GM18519 (cell line): ENCODE results near the gene NRG2.

Experiments
- ATAC-seq: cut with Tn5 transposase; IDR thresholded peaks from one replicate; pipeline ENCODE4 v1.9.1; 2021; ENCODE audit warnings: mild to moderate bottlenecking, moderate library complexity; ENCODE audit not compliant: unreplicated experiment, low FRiP score

Gene NRG2

DNA sequence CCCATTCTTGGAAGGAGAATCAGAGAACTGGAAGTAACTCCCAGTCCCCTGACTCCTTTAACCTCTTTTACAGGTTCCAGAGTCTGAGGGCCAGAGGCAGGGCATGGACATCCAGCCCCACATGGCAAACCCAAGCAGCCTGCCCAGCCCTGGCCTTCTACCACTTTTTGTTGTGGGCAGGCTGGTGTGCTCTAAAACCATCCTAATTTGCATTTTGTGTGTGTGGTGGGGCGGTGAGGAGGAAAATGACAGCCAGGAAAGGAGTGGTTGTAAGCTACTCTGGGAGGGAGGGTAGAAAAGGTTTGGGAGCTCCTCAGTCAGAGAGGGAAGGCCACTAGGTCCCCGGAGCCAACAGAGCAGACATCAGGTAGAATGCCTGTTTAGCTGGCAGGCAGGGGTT lies 156.9 kb downstream of the NRG2 start:
- ATAC-seq: no peak

DNA sequence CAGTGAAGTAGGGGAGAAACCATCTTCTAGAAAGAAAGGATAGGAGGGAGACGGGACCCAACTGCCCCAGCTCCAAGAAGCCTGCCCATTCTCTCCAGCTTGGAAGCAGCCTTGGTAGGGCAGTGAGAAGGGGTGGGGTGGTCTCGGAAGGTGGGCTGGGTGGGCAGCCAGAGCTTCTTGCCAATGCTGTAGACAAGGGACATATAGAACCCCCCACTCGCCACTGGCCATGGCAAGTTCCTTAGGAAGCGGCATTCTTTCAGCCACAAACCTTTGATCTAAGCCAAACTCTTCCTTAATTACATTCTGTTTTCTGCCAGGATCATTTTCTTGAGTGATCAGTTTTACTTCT lies 157.3 kb downstream of the NRG2 start:
- no peak for ATAC-seq

GRCh38 chr5:139885172-139885856 lies 157.8 kb downstream of the NRG2 start:
- no peak for ATAC-seq

- no peak for ATAC-seq
These were observed 158.4 kb downstream of the NRG2 start for GRCh38 chr5:139884734-139885133.

DNA sequence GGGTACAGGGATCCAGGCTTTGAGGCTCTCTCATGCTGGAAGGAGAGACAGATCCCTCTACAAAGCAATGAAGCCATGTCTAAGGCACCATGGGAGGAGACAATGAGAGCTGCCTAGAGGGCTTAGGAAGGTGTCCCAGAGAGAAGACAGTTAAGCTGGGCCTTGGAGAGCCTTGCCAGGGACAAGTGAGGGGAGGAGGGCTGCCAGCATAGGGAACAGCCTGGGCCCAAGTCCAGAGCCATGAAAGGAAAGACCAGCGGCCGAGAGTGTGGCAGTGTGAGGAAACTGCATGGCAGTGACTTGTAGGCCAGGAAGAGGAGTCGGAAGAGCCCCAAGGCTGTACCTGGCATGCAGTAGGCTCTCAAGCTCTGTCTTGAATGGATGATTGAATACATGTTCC lies 159.0 kb downstream of the NRG2 start:
- ATAC-seq: no peak

GRCh38 chr5:139882961-139883539 lies 160.0 kb downstream of the NRG2 start:
- ATAC-seq: no peak

- ATAC-seq: no peak
These were observed 160.8 kb downstream of the NRG2 start for GRCh38 chr5:139882316-139882715.

DNA sequence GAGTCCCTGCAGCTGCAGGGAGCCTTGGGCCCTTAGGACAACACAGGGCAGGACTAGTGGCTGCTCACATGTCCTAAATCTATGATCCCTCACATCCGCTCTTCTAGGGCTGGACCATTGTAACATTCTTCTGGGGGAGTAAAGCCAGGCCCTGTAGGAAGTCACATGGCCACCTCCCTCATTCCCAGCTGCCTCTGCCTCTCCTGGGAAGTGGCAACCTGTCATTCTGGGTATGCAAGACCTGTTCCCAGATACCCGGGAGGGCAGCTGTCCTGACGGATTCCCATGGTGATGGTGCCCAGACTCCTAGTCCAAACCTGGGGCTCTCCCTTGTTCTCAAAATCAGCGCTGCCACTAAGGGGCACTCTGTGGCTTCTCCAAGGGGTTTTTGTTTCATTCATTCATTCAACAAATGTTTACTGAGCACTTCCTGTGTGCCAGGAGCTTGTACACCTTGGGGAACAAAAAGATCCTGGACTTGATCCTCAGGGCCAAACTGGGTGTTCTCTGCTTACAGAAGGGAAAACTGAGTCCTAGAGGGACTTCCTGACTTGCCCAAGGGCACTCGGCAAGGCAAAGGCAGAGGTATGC lies 161.9 kb downstream of the NRG2 start:
- ATAC-seq: no peak

DNA sequence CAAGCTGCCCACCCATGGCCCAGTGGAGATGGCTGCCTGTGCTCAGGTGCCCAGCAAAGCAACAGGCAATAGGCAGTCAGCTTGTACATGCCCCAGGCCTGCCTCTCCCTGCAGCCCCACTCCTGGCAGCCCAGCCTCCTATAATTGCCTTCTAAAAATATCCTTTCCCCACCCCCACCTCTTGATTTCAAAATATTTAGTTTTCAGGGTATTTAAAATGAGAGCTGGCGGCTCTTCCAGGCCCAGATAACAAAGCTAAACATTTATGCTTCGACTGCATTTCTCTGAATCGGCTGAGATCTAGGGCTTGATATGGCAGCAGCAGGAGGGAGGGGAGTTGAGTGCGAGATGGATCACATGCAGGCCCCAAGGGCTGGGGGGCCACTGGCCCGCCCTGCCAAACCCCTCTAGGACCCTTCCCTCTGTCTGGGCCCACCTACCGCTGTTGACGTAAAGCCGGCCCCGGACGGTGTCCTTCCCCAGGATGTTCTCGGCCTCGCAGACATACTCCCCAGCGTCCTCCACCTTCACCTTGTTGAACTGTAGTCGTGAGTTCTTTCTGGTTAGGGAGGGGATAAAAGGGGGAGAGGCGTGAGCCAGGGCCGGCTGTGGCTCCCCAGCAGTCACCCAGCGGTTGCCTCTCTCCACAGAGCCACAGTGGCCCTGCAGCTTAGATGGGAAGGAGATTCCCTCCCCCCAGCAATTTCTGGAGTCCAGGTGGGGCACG lies 162.5 kb downstream of the NRG2 start:
- ATAC-seq: no peak

DNA sequence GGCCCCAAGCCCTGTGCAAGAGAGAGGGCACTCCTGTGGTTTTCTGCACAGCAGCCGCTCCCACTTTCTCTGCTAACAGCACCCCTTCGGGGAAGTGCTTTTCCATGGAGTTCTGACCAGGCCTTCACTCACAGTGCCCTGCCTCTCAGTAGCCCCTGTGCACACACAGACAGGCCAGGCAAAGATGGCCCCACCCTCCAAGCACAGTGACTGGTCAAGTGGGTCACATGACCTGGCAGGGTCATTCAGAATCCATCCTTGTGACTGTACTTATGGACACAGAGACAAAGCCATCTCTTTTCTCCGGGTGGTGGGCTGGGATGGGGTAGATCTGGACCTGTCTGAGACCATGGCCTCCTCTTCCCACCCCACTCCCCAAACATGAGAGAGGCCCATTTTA lies 165.0 kb downstream of the NRG2 start:
- ATAC-seq: no peak

DNA sequence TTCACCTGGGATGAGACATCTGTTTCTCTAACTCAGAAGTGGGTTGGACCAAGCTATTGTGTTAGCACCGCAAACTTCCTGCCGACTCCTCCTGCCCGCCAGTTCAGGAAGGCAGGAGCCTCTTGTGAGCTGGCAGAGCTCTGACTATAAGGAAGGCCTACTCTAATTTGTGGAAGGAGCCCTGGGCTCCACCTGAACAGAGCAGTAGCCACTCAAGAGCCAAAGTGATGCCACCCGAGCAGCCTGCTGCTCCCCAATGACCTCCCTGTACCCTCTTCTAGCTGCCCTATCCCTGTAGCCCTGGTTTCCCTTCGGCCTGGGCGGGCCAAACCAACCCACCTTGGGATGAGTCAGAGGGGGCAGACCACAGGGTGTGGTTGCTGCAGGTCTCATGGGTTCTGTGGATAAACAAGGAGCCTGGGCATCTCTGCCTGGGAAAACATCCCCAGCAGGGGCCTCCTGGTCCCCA lies 165.9 kb downstream of the NRG2 start:
- ATAC-seq: no peak

- no peak for ATAC-seq
These were observed 167.1 kb downstream of the NRG2 start for GRCh38 chr5:139875957-139876356.

DNA sequence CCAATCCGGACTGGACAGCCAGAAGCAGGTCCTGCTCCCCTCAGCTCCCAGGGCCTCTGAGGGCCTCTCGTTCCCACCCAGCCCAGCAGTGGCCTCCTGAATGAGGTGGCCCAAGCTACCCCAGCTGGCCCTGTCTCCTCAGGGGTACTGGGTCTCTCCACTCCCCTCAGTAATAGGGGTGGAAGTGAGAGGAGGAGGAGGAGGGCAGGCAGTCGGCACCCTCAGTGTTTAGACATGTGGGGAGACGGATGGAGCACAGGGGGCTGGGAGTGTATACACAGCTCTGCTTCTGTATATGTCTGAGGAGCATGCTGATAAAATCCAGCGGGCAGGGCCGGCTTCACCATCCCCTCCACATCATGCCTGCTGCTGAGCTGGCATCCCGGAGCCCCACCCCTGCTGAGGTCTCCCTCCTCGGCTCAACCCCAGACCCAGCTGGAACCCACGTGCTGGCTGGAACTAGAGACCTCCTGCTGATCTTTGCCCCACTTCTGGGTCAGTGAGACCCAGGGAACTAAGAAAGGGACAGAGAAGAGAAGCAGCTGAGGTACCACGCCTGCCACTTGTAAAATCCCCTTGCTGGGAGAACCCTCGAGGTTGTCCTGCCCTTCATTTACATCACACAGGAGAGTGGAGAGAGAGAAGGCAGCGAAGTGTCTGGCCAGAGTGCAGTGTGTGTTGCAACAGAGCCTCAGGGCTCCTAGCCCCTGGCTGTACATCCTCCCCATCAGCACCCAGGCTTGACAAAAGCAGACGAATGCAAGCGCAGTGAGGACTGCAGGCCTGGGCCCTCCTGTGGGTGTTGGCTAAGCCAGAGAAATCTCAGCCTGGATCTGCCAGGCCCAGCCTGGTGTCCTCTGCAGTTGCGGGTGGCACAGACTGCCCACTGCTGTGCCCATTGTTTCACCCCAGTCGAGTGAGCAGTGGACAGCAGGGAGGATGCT lies 170.0 kb downstream of the NRG2 start:
- ATAC-seq: no peak

GRCh38 chr5:139872052-139872766 lies 170.9 kb downstream of the NRG2 start:
- no peak for ATAC-seq

DNA sequence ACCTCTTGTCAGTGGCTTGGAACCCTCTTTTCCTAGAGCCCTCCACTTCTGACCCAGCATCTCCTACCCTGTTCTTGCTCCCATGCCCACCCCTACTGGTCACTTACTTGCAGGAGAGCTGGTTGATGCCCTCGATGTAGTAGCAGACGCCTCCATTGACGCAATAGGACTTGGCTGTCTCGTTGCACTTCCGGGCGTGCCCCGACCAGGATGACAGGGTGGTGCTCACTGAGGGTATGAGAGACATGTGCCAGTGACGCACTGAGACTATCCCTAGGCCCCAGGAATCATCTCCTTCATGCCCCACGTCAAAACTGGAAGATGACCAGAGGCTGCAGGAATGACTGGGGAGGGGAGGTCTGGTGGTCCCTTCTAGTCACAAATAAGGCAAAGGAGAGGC lies 171.5 kb downstream of the NRG2 start:
- no peak for ATAC-seq

DNA sequence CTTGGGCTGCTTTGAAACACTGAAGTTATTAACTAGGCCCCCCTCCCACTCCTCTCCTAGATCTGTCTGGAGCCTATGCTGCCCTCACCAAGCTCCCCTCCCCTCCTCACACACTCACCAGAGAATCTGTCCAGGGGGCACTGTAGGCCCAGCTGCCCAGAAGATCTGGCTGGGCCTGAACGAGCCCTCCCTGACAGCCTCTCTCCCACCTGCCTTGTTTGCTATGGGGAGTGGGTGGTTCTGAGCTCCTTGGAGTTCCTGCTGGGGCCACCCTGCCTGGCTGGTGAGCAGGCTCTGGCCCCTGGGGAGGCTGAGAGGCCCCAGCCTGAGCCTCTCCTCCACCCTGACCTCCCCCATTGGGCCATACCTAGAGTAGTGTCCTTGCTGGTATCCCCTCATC lies 172.4 kb downstream of the NRG2 start:
- no peak for ATAC-seq

- ATAC-seq: no peak
These were observed 173.9 kb downstream of the NRG2 start for GRCh38 chr5:139869042-139869790.

DNA sequence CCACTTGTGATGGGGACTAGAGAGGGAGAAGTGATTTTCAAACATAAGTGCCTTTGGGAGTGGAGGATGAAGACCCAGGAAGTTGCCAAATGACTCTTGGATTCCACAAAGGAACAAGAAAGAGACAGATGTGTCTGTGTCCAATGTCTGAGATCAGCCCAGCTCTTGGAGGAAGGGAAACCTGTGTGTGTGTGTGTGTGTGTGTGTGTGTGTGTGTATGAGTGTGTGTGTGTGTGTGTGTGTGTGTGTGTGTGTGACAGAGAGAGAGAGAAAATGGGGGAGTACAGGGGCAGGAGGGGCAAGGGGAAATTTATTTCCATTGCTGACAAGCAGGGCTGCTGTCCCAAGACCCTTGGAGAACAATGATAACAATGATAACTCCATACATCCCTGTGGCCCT lies 175.5 kb downstream of the NRG2 start:
- ATAC-seq: no peak

DNA sequence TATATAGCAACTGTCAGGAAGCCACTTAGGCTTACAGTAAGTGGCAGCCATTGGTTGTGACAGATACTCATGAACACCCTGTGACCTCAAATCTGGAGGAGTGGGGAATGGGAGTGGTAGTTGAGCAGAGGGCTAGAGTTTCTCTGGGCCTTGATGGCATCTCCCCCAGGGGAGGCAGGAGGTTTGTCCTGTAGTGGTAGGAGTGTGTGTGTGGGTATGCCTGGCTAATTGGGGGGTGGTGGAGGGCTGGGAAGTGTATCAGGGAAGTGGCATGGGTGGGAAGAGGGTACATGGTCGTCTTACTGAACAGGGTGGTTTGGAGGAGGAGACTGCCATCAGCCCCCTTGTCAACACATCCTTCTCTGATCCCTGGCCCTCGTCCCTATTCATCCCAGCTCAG lies 176.0 kb downstream of the NRG2 start:
- no peak for ATAC-seq
